PC-3 (cell line): ENCODE data around the gene CLCF1. TPM values are rescaled to one million over a fixed set of nuclear protein-coding genes. Genes with fewer than 3 reads are reported as not detected.

Experiments
- ATAC-seq: fragments of 200-7000 bp; cut with Tn5 transposase; 2 replicates; pipeline ENCODE4 v1.9.1; 2020; ENCODE audit warnings: mild to moderate bottlenecking, moderate library complexity
- BruUV-seq: library from RNA; stranded (reverse); fragments of 400-500 nt; replicated peaks from 2 replicates; lab custom pipeline; 2021; lab: Mats Ljungman, UMichigan
- CTCF ChIA-PET: fragments of 300-600 bp; sonication (Branson Sonifier 250); formaldehyde crosslinking; loops from one replicate; lab custom pipeline; 2022; ENCODE audit warnings: antibody characterized with exemption; lab: Charles Lee
- POLR2A ChIA-PET: fragments of 300-600 bp; sonication (Branson Sonifier 250); formaldehyde crosslinking; loops from one replicate; lab custom pipeline; 2022; ENCODE audit warnings: antibody characterized with exemption; ENCODE audit not compliant: unreplicated experiment; lab: Charles Lee
- DNase-seq: peaks from one replicate; pipeline ENCODE4 v3.0.0-alpha.2; 2015
- H2AFZ ChIP-seq: fragments of 300-600 bp; sonication (generic); 2 replicates; pipeline ENCODE4 v1.6.0; 2016; ENCODE audit warnings: antibody characterized with exemption, low read length
- H3F3A ChIP-seq: fragments of 300-600 bp; sonication (generic); one replicate; pipeline ENCODE4 v1.6.0; 2017; ENCODE audit warnings: antibody characterized with exemption, low read length, control low read depth, mild to moderate bottlenecking; ENCODE audit not compliant: unreplicated experiment
- H3K27ac ChIP-seq: fragments of 300-600 bp; sonication (generic); 2 replicates; pipeline ENCODE4 v1.5.1; 2016; ENCODE audit warnings: mild to moderate bottlenecking, low read length
- H3K27me3 ChIP-seq: fragments of 300-600 bp; sonication (generic); 2 replicates; pipeline ENCODE4 v1.6.1; 2016; ENCODE audit warnings: low read length, mixed read lengths
- H3K36me3 ChIP-seq: fragments of 300-600 bp; sonication (generic); 2 replicates; pipeline ENCODE4 v1.6.1; 2016; ENCODE audit warnings: low read depth, mixed run types, low read length, mixed read lengths
- H3K4me1 ChIP-seq: fragments of 300-600 bp; sonication (generic); 2 replicates; pipeline ENCODE4 v1.5.1; 2016; ENCODE audit warnings: low read length; ENCODE audit not compliant: insufficient read depth
- H3K4me2 ChIP-seq: fragments of 300-600 bp; sonication (generic); 2 replicates; pipeline ENCODE4 v1.6.0; 2016; ENCODE audit warnings: low read length
- H3K4me3 ChIP-seq: fragments of 300-600 bp; sonication (generic); 2 replicates; pipeline ENCODE4 v1.5.1; 2016; ENCODE audit warnings: mild to moderate bottlenecking, low read length, mixed read lengths
- H3K79me2 ChIP-seq: fragments of 300-600 bp; sonication (generic); 2 replicates; pipeline ENCODE4 v1.6.1; 2017; ENCODE audit warnings: low read length, mixed read lengths
- H3K9ac ChIP-seq: fragments of 300-600 bp; sonication (generic); 2 replicates; pipeline ENCODE4 v1.6.0; 2016; ENCODE audit warnings: mild to moderate bottlenecking, low read length
- H3K9me2 ChIP-seq: fragments of 300-600 bp; sonication (generic); replicated peaks from 2 replicates; pipeline ENCODE4 v1.6.1; 2016; ENCODE audit warnings: mixed run types, low read length, mixed read lengths
- H3K9me3 ChIP-seq: fragments of 300-600 bp; sonication (generic); 2 replicates; pipeline ENCODE4 v1.6.1; 2016; ENCODE audit warnings: low read length, mixed read lengths
- H4K20me1 ChIP-seq: fragments of 300-600 bp; sonication (generic); 2 replicates; pipeline ENCODE4 v1.6.1; 2016; ENCODE audit warnings: low read length, mixed read lengths
- EZH2 ChIP-seq: fragments of 300-600 bp; sonication (generic); IDR thresholded peaks from one replicate; pipeline ENCODE4 v1.6.1; 2017; ENCODE audit warnings: antibody characterized with exemption, mild to moderate bottlenecking, low read length; ENCODE audit not compliant: unreplicated experiment
- EZH2phosphoT487 ChIP-seq: fragments of 300-600 bp; sonication (generic); IDR thresholded peaks from 2 replicates; pipeline ENCODE4 v1.6.1; 2018; ENCODE audit warnings: mild to moderate bottlenecking, antibody characterized with exemption, low read length, borderline replicate concordance
- intact Hi-C: fragments of 100-400 bp; cut with micrococcal nuclease; formaldehyde crosslinking; loops from 2 replicates; pipeline ENCODE4 v1.9.0; 2023
- total RNA-seq: library from RNA; depleted of rRNA; stranded (reverse); fragments of >200 nt; gene quantifications from 2 replicates; pipeline ENCODE4 v1.2.3, GENCODE V29; 2014
- TF ChIP-seq, protein P1 (sequence below): fragments of 300-600 bp; sonication (generic); conservative IDR thresholded peaks from 2 replicates; pipeline ENCODE4 v1.5.1; 2017; ENCODE audit warnings: antibody characterized with exemption, low read depth, mild to moderate bottlenecking, low read length

CLCF1 gene
- total RNA-seq, 1 experiment from 2014 or later, result 48.3 TPM

DNA sequence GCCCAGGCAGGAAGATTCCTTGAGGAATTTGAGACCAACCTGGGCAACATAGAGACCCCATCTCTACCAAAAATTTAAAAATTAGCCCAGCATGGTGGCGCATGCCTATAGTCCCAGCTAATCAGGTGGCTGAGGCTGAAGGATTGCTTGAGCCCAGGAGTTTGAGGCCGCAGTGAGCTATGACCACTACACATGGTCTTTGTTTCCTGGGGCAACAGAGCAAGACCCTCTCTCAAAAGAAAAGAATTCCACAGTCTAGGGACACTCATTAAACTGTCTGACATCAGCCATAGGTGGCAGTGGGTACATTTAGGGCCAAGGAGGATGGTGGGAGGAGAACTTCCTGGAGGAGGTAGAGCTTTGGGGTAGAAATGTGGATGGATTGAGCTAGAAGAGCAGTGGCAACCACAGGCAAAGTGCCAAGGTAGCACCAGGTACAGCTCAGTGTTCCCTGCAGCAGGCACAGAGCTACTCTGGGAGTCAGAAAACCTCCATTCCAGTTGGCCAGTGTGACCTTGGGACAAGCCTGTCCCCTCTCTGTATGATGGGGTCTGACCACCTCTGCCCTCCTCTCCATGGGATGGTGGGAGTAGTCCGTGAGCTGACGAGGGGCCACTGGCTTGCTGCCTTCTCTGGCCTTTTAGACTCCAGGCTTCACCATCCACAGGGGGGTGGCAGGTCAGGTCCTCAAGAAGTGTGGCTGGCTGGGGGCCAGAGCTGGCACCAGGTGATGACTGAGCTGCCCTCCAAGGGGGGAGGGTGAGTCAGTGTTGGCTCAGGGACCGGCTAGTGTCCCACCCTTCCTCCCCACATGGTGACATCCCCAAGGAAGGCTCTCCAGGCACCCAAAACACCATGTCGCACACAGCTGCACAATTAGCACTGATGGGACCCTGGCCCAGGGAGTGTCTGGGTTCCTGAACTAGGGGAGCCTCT is 3.7 kb upstream of the CLCF1 start:
- Histone ChIP-seq H3K4me2 (peak overlapping the region; percentile 65), H3K9ac (peak overlapping the region; percentile 29; the same call in 1 of the 2 replicates), H3K27me3 (no peaks in the 10 kb centered on the region), H3K4me3 (peak overlapping the region; percentile 16; the same call in 1 of the 2 replicates), H2AFZ (no peak overlapping the region), H3K79me2 (peaks cover 25% of the 10 kb centered on the region), H4K20me1 (peaks cover under 1% of the 10 kb centered on the region), H3K9me3 (no peaks in the 10 kb centered on the region), H3K9me2 (no peaks in the 10 kb centered on the region), H3K4me1 (peaks cover 74% of the 10 kb centered on the region), H3K27ac (peak overlapping the region; percentile 100), H3F3A (peaks cover 8% of the 10 kb centered on the region), H3K36me3 (no peaks in the 10 kb centered on the region)
- ChIA-PET POLR2A (interaction anchor here (0.6 kb wide), 2 partner anchors 11 to 24 kb away, joined by 4 to 18 read pairs; no protein-coding TSS in a partner anchor), CTCF (interaction anchor here (0.6 to 2.2 kb wide), 3 partner anchors 20 to 1403 kb away, joined by 3 to 16 read pairs (median 11); no protein-coding TSS in a partner anchor)
- intact Hi-C loops, result no loop called here
- BruUV-seq, result no TSS peak
- peak; percentile 82 for DNase-seq
- ATAC-seq, result no peak; the same call in 1 of the 2 replicates
- TF ChIP-seq EZH2, result no peak
- TF ChIP-seq, protein P1, sequence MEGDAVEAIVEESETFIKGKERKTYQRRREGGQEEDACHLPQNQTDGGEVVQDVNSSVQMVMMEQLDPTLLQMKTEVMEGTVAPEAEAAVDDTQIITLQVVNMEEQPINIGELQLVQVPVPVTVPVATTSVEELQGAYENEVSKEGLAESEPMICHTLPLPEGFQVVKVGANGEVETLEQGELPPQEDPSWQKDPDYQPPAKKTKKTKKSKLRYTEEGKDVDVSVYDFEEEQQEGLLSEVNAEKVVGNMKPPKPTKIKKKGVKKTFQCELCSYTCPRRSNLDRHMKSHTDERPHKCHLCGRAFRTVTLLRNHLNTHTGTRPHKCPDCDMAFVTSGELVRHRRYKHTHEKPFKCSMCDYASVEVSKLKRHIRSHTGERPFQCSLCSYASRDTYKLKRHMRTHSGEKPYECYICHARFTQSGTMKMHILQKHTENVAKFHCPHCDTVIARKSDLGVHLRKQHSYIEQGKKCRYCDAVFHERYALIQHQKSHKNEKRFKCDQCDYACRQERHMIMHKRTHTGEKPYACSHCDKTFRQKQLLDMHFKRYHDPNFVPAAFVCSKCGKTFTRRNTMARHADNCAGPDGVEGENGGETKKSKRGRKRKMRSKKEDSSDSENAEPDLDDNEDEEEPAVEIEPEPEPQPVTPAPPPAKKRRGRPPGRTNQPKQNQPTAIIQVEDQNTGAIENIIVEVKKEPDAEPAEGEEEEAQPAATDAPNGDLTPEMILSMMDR, result no peak
- no peak for TF ChIP-seq EZH2phosphoT487

GRCh38 chr11:67376063-67376820 is 2.8 kb upstream of the CLCF1 start:
- peak overlapping the region; percentile 57 for H3K9ac ChIP-seq
- ATAC-seq (no peak), DNase-seq (no peak)
- H4K20me1 ChIP-seq, result peaks cover 10% of the 10 kb centered on the region
- peak overlapping the region; percentile 100 for H3K27ac ChIP-seq
- peaks cover 34% of the 10 kb centered on the region for H3K79me2 ChIP-seq
- ChIA-PET CTCF (interaction anchor here (0.6 to 2.2 kb wide), 2 partner anchors 19 to 30 kb away, joined by 3 to 11 read pairs; no protein-coding TSS in a partner anchor), POLR2A (interaction anchor here (0.6 kb wide), 1 partner anchor 29 kb away, joined by 3 read pairs; no protein-coding TSS in a partner anchor)
- no peaks in the 10 kb centered on the region for H3K9me2 ChIP-seq
- no TSS peak for BruUV-seq
- H3K4me3 ChIP-seq, result peak overlapping the region; percentile 31; the same call in 1 of the 2 replicates
- H3K9me3 ChIP-seq, result no peaks in the 10 kb centered on the region
- peaks cover 8% of the 10 kb centered on the region for H3F3A ChIP-seq
- intact Hi-C loops, result no loop called here
- peak overlapping the region; percentile 96 for H3K4me2 ChIP-seq
- H3K4me1 ChIP-seq, result peaks cover 78% of the 10 kb centered on the region
- H3K27me3 ChIP-seq, result no peaks in the 10 kb centered on the region
- TF ChIP-seq EZH2phosphoT487 (no peak), EZH2 (no peak)
- TF ChIP-seq, protein P1, result no peak
- no peak overlapping the region for H2AFZ ChIP-seq
- H3K36me3 ChIP-seq, result peaks cover 4% of the 10 kb centered on the region; the same call in 1 of the 2 replicates
